Loucy (cell line): ENCODE results near the gene HS3ST5.
"Not testable (repeated sequence)": the region's sequence is repeated elsewhere in the genome, so short reads cannot be mapped to it uniquely, and the experiment has no call there.

Experiments
- H2AFZ ChIP-seq: fragments of 200-600 bp; sonication (generic); 2 replicates; pipeline ENCODE4 v1.6.0; 2016; ENCODE audit warnings: antibody characterized with exemption, mild to moderate bottlenecking, low read length, moderate library complexity
- H3F3A ChIP-seq: fragments of 200-600 bp; 2 replicates; pipeline ENCODE4 v1.6.0; 2016; ENCODE audit warnings: antibody characterized with exemption, low read depth, mild to moderate bottlenecking
- H3K27me3 ChIP-seq: fragments of 200-600 bp; sonication (generic); 2 replicates; pipeline ENCODE4 v1.6.1; 2014; ENCODE audit warnings: low read length, mild to moderate bottlenecking; ENCODE audit not compliant: insufficient read depth, poor library complexity, severe bottlenecking
- H3K36me3 ChIP-seq: fragments of 200-600 bp; sonication (generic); 2 replicates; pipeline ENCODE4 v1.6.1; 2016; ENCODE audit warnings: low read length; ENCODE audit not compliant: insufficient read depth
- H3K4me1 ChIP-seq: fragments of 200-600 bp; sonication (generic); 2 replicates; pipeline ENCODE4 v1.5.1; 2014; ENCODE audit warnings: low read length, mild to moderate bottlenecking; ENCODE audit not compliant: insufficient read depth, poor library complexity, severe bottlenecking
- H3K4me2 ChIP-seq: fragments of 200-600 bp; sonication (generic); 2 replicates; pipeline ENCODE4 v1.6.0; 2014; ENCODE audit warnings: antibody characterized with exemption, low read length, low read depth, mild to moderate bottlenecking; ENCODE audit not compliant: poor library complexity, severe bottlenecking
- H3K4me3 ChIP-seq: fragments of 200-600 bp; sonication (generic); 2 replicates; pipeline ENCODE4 v1.5.1; 2014; ENCODE audit warnings: low read length, mild to moderate bottlenecking, mixed read lengths; ENCODE audit not compliant: poor library complexity, severe bottlenecking
- H3K79me2 ChIP-seq: fragments of 200-600 bp; sonication (generic); 2 replicates; pipeline ENCODE4 v1.6.1; 2014; ENCODE audit warnings: low read length; ENCODE audit not compliant: insufficient read depth
- H3K9ac ChIP-seq: fragments of 200-600 bp; sonication (generic); 2 replicates; pipeline ENCODE4 v1.6.0; 2014; ENCODE audit warnings: mild to moderate bottlenecking, low read depth, low read length, moderate library complexity; ENCODE audit not compliant: poor library complexity, severe bottlenecking
- H3K9me2 ChIP-seq: fragments of 200-600 bp; sonication (generic); replicated peaks from 2 replicates; pipeline ENCODE4 v1.6.1; 2016; ENCODE audit warnings: low read depth, low read length, mixed read lengths
- H3K9me3 ChIP-seq: fragments of 200-600 bp; sonication (generic); 2 replicates; pipeline ENCODE4 v1.6.1; 2014; ENCODE audit warnings: mild to moderate bottlenecking, antibody characterized with exemption, low read length, low read depth; ENCODE audit not compliant: insufficient read depth
- H4K20me1 ChIP-seq: fragments of 200-600 bp; sonication (generic); 2 replicates; pipeline ENCODE4 v1.6.0; 2014; ENCODE audit warnings: antibody characterized with exemption, low read length, mild to moderate bottlenecking; ENCODE audit not compliant: insufficient read depth, poor library complexity, severe bottlenecking
- CTCF ChIP-seq: fragments of 200-600 bp; sonication (generic); conservative IDR thresholded peaks from 2 replicates; pipeline ENCODE4 v1.5.1; 2014; ENCODE audit warnings: mild to moderate bottlenecking, antibody characterized with exemption, low read length
- EZH2phosphoT487 ChIP-seq: fragments of 200-600 bp; IDR thresholded peaks from 2 replicates; pipeline ENCODE4 v1.6.1; 2018; ENCODE audit warnings: antibody characterized with exemption, mild to moderate bottlenecking, moderate library complexity, borderline replicate concordance

The HS3ST5 gene

GRCh38 chr6:114227944-114228468 is 114.8 kb downstream of the HS3ST5 start:
- Histone ChIP-seq H3F3A (no peaks in the 10 kb centered on the region), H3K4me2 (no peak overlapping the region), H3K79me2 (no peaks in the 10 kb centered on the region), H3K4me1 (no peaks in the 10 kb centered on the region), H3K4me3 (no peak overlapping the region), H3K9ac (no peak overlapping the region), H4K20me1 (no peaks in the 10 kb centered on the region), H3K9me2 (no peaks in the 10 kb centered on the region), H3K27me3 (no peaks in the 10 kb centered on the region), H3K36me3 (no peaks in the 10 kb centered on the region), H3K9me3 (no peaks in the 10 kb centered on the region), H2AFZ (no peak overlapping the region)
- no peak for TF ChIP-seq EZH2phosphoT487
- TF ChIP-seq CTCF, result no peak

GRCh38 chr6:114220241-114220640 is 122.6 kb downstream of the HS3ST5 start:
- H3F3A ChIP-seq, result no peaks in the 10 kb centered on the region
- no peak for TF ChIP-seq EZH2phosphoT487
- no peak for TF ChIP-seq CTCF
- H3K9me2 ChIP-seq, result no peaks in the 10 kb centered on the region
- no peak overlapping the region for H2AFZ ChIP-seq
- H3K36me3 ChIP-seq, result no peaks in the 10 kb centered on the region
- no peaks in the 10 kb centered on the region for H3K79me2 ChIP-seq
- no peaks in the 10 kb centered on the region for H3K9me3 ChIP-seq
- no peaks in the 10 kb centered on the region for H3K27me3 ChIP-seq
- H3K4me3 ChIP-seq, result no peak overlapping the region
- H3K4me1 ChIP-seq, result no peaks in the 10 kb centered on the region
- no peak overlapping the region for H3K4me2 ChIP-seq
- no peaks in the 10 kb centered on the region for H4K20me1 ChIP-seq
- H3K9ac ChIP-seq, result no peak overlapping the region

- Histone ChIP-seq H3K79me2 (no peaks in the 10 kb centered on the region), H3K4me1 (no peaks in the 10 kb centered on the region), H3K9me3 (no peaks in the 10 kb centered on the region), H3K4me3 (no peak overlapping the region), H3K36me3 (no peaks in the 10 kb centered on the region), H2AFZ (no peak overlapping the region), H4K20me1 (no peaks in the 10 kb centered on the region), H3K9ac (no peak overlapping the region), H3K4me2 (no peak overlapping the region), H3F3A (no peaks in the 10 kb centered on the region), H3K9me2 (no peaks in the 10 kb centered on the region), H3K27me3 (no peaks in the 10 kb centered on the region)
- no peak for TF ChIP-seq EZH2phosphoT487
- no peak for TF ChIP-seq CTCF
Measured at GRCh38 chr6:114218437-114219340, 124.1 kb downstream of the HS3ST5 start.

DNA sequence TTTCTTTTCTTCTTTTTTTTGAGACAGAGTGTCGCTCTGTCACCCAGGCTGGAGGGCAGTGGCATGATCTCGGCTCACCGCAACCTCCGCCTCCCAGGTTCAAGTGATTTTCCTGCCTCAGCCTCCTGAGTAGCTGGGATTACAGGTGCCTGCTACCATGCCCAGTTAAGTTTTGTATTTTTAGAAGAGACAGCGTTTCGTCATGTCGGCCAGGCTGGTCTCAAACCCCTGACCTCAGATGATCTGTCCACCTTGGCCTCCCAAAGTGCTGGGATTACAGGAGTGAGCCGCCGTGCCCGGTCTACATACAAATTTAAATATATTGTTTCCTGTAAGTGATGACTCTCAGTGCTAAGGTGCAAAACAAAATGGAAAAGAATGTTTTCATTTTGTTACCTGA is 124.8 kb downstream of the HS3ST5 start:
- H3K9ac ChIP-seq, H3K9me2 ChIP-seq, H3K4me1 ChIP-seq, H4K20me1 ChIP-seq, H3K79me2 ChIP-seq, H2AFZ ChIP-seq, H3K9me3 ChIP-seq, H3F3A ChIP-seq, H3K4me2 ChIP-seq, H3K36me3 ChIP-seq, H3K27me3 ChIP-seq, H3K4me3 ChIP-seq: not testable (repeated sequence)
